Ovary (tissue), 3 donors: ENCODE measurements around the gene ADRM1.

Experiments
- CTCF ChIP-seq, 3 donors: fragments of 450-650 bp in 2 of 3; fragments of 200-600 bp in 1 of 3; IDR thresholded peaks; one replicate each; pipeline versions ENCODE4 v1.5.1 to v1.8.0; 2016 to 2022; ENCODE audit warnings: antibody characterized with exemption in 3 of 3, mild to moderate bottlenecking in 1 of 3
- EP300 ChIP-seq: sonication (generic); formaldehyde crosslinking; IDR thresholded peaks from one replicate; pipeline ENCODE4 v1.6.1; 2017; ENCODE audit warnings: antibody characterized with exemption
- donor health status: DM: no; HTN: no; CAD: no.

- TF ChIP-seq EP300: no peak
- TF ChIP-seq CTCF (IDR thresholded peaks at IDR 0.05): no peak
Measured at GRCh38 chr20:62253398-62253797, 49.4 kb upstream of the ADRM1 start.
